Measurements from ENCODE around the gene CRY2.

Gene CRY2

DNA sequence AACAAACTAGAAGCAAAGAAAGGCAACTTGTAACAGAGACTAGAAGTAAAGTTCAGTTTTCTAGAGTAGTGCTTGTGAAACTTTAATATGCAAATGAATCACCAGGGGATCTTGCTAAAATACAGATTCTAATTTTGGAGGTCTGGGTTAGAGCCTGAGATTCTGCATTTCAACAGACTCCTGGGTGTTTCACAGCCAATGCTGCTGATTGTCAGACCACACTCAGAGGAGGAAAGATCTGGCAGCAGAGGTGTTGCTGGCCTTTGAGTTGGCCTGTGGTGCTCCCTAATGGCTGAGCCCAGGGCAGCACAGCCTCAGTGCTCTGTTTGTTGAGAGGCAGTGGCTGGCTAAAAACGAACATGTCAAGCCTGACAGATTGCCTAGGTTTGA is 5.4 kb downstream of the CRY2 start:
- TF ChIP-seq, protein P1, sequence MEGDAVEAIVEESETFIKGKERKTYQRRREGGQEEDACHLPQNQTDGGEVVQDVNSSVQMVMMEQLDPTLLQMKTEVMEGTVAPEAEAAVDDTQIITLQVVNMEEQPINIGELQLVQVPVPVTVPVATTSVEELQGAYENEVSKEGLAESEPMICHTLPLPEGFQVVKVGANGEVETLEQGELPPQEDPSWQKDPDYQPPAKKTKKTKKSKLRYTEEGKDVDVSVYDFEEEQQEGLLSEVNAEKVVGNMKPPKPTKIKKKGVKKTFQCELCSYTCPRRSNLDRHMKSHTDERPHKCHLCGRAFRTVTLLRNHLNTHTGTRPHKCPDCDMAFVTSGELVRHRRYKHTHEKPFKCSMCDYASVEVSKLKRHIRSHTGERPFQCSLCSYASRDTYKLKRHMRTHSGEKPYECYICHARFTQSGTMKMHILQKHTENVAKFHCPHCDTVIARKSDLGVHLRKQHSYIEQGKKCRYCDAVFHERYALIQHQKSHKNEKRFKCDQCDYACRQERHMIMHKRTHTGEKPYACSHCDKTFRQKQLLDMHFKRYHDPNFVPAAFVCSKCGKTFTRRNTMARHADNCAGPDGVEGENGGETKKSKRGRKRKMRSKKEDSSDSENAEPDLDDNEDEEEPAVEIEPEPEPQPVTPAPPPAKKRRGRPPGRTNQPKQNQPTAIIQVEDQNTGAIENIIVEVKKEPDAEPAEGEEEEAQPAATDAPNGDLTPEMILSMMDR (IDR thresholded peaks at IDR 0.05): no peak
- no peak for TF ChIP-seq ZFX (IDR thresholded peaks at IDR 0.05; ENCODE audit: borderline replicate concordance)
- H3K27ac ChIP-seq: no peak overlapping the region

- TF ChIP-seq ZFX (IDR thresholded peaks at IDR 0.05; ENCODE audit: borderline replicate concordance): no peak
- TF ChIP-seq, protein P1 (IDR thresholded peaks at IDR 0.05): no peak
- H3K27ac ChIP-seq: no peak overlapping the region
These were observed 6.3 kb downstream of the CRY2 start for GRCh38 chr11:45853332-45854219.

DNA sequence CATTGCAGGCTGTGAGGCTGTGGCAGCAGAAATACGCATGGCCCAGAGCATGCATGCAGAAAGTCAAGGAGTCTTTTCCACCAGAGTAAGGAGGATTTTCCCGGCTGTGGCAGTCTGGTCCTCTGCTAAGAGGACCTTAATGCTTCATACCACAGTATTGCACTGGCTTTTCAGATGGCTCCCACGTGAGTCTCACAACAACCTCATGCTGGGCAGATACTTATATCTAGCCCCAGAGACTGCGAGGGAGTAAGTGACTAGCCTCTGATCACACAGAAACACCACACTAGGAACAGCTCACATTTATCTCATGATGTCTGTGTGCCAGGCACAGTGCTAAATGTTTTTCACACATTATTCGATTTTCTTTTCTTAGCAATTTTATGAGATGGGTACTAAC is 8.0 kb downstream of the CRY2 start:
- H3K27ac ChIP-seq: no peak overlapping the region
- TF ChIP-seq, protein P1 (IDR thresholded peaks at IDR 0.05): no peak
- TF ChIP-seq ZFX (IDR thresholded peaks at IDR 0.05; ENCODE audit: borderline replicate concordance): no peak

- H3K27ac ChIP-seq: no peak overlapping the region
- no peak for TF ChIP-seq ZFX (IDR thresholded peaks at IDR 0.05; ENCODE audit: borderline replicate concordance)
- TF ChIP-seq, protein P1 (IDR thresholded peaks at IDR 0.05): no peak
These were observed 8.8 kb downstream of the CRY2 start for GRCh38 chr11:45856044-45856468.

DNA sequence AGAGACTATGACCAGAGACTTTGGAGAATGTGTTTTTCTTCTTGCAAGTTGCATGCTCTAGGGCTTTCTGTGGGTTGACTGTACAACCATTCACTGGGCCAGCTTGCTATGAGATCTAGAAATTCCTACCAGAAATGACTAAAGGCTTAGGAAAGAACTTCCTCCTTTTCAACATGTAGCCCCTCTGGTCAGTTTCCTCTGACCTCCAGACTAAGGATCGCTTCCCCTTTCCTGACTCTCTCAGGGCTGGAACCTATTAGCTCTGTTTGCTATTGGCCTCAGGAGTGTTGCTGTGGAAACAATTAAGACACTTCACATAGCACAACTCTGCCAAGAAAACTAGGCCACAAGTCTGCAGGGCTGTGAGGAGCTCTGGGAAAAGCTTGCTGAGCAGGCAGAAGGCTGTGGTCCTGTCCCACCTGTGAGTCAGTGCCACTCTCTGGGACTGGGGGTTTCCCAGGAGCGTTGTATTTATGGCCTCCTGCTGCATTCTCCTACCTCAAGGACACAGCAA is 10.7 kb downstream of the CRY2 start:
- peak overlapping the region; percentile 46 for H3K27ac ChIP-seq
- TF ChIP-seq ZFX (IDR thresholded peaks at IDR 0.05; ENCODE audit: borderline replicate concordance): no peak
- TF ChIP-seq, protein P1 (IDR thresholded peaks at IDR 0.05): no peak

- no peak for TF ChIP-seq ZFX (IDR thresholded peaks at IDR 0.05; ENCODE audit: borderline replicate concordance)
- TF ChIP-seq, protein P1 (IDR thresholded peaks at IDR 0.05): no peak
- peak overlapping the region; percentile 54 for H3K27ac ChIP-seq
These were observed 11.6 kb downstream of the CRY2 start for GRCh38 chr11:45858751-45859398.
